ENCODE measurements around the gene AATK.

- TF ChIP-seq CTCF (IDR thresholded peaks at IDR 0.05) = no peak
- TF ChIP-seq EP300 (IDR thresholded peaks at IDR 0.05) = no peak
- TF ChIP-seq POLR2A (IDR thresholded peaks at IDR 0.05) = no peak
Measured at GRCh38 chr17:81132197-81132540, 33.9 kb downstream of the AATK start.

All from tibial nerve (tissue), 4 donors.